Right lobe of liver (tissue), 6 donors: Measurements from ENCODE around the gene PSEN2. TPM values are rescaled to one million over a fixed set of nuclear protein-coding genes. Genes with fewer than 3 reads are reported as not detected.

ENCODE experiments used
- ATAC-seq, 4 donors: fragments of 200-7000 bp; cut with Tn5 transposase; one replicate each; pipeline ENCODE4 v1.9.1; 2020; ENCODE audit warnings: mild to moderate bottlenecking in 4 of 4, moderate library complexity in 4 of 4
- DNase-seq, 3 donors: peaks; one replicate each; pipeline ENCODE4 v3.0.0-alpha.2; 2020
- H3K27ac ChIP-seq, 3 donors: fragments of 200-600 bp; one replicate each; pipeline ENCODE4 v1.8.0; 2022
- H3K27me3 ChIP-seq, 2 donors: fragments of 200-600 bp; one replicate each; pipeline ENCODE4 v1.8.0; 2022
- H3K36me3 ChIP-seq, 4 donors: fragments of 200-600 bp; sonication (generic) in 1 of 4; one replicate each; pipeline versions ENCODE4 v1.5.1 to v1.8.0; 2017 to 2022; ENCODE audit warnings: control low read depth in 1 of 4
- H3K4me1 ChIP-seq, 4 donors: fragments of 200-600 bp; sonication (generic) in 1 of 4; one replicate each; pipeline versions ENCODE4 v1.5.1 to v1.8.0; 2017 to 2022; ENCODE audit warnings: control low read depth in 1 of 4
- H3K4me3 ChIP-seq, 3 donors: fragments of 200-600 bp; one replicate each; pipeline ENCODE4 v1.8.0; 2022
- H3K9me3 ChIP-seq, 4 donors: fragments of 200-600 bp; sonication (generic) in 1 of 4; one replicate each; pipeline versions ENCODE4 v1.5.1 to v1.8.0; 2017 to 2022; ENCODE audit warnings: control low read depth in 1 of 4
- CTCF ChIP-seq, 4 donors: fragments of 200-600 bp in 3 of 4; fragments of 450-650 bp in 1 of 4; IDR thresholded peaks; one replicate each; pipeline versions ENCODE4 v1.5.1 to v1.8.0; 2016 to 2022; ENCODE audit warnings: antibody characterized with exemption in 4 of 4, mild to moderate bottlenecking in 2 of 4
- POLR2A ChIP-seq: fragments of 450-650 bp; IDR thresholded peaks from one replicate; pipeline ENCODE4 v1.6.1; 2017; ENCODE audit warnings: antibody characterized with exemption, mild to moderate bottlenecking
- WGBS: methylation state at CpG from one replicate; pipeline ENCODE4 v1.1.6; 2018; ENCODE audit warnings: low coverage, low lambda C conversion rate; ENCODE audit not compliant: insufficient coverage; ENCODE audit errors: missing lambda C conversion rate; 5-methylcytosine and 5-hydroxymethylcytosine counted together
- intact Hi-C, 2 donors: fragments of 100-400 bp; cut with DNase I; formaldehyde crosslinking; loops; one replicate each; pipeline versions ENCODE4 v1.11.2 to v1.14.1; 2022
- total RNA-seq, 6 experiments: library from RNA; depleted of rRNA in 2 of 6; stranded (reverse); fragments of >200 nt in 2 of 6; fragmentation: NEBNext Ultra II Directional in 3 of 6; extraction: Animal tissue kit (Norgen Biotek cat#: 25700) in 3 of 6; gene quantifications; one replicate each; pipeline versions ENCODE4 v1.1.0 to v1.2.4, GENCODE V29; 2016 to 2023
- donor health status: DM: no; HTN: yes; CAD: no.
- donor health status: DM: no; HTN: no; CAD: no.
- donor health status: DM: no; HTN: no; CAD: no.
- donor health status: DM: no; HTN: yes; CAD: no.
- donor health status: DM: no; HTN: yes; CAD: no.

Gene PSEN2
- total RNA-seq, 6 experiments from 2014 or later = 11.8 to 22.7 (median 15.7) TPM

GRCh38 chr1:226877669-226878068 lies 7.3 kb downstream of the PSEN2 start:
- ATAC-seq = peak; percentile 65 to 77 (median 71)

GRCh38 chr1:226880372-226881287 lies 10.2 kb downstream of the PSEN2 start:
- H3K27me3 ChIP-seq = no peaks in the 10 kb centered on the region
- no peak for DNase-seq
- peaks cover 0 to 22% (median 8%) of the 10 kb centered on the region in 4 donors for H3K4me1 ChIP-seq
- ATAC-seq = no peak
- intact Hi-C loops = no loop called here
- no peaks in the 10 kb centered on the region for H3K9me3 ChIP-seq
- 80% methylated on average over 9 of the region's 14 CpGs for WGBS
- peaks cover 0 to 3% (median 0%) of the 10 kb centered on the region in 4 donors for H3K36me3 ChIP-seq
- no peak for TF ChIP-seq CTCF (IDR thresholded peaks at IDR 0.05)
- no peak for TF ChIP-seq POLR2A
- H3K27ac ChIP-seq = no peak overlapping the region
- H3K4me3 ChIP-seq = no peak overlapping the region

More at GRCh38 chr1:226877669-226878068, 7.3 kb downstream of the PSEN2 start:
- TF ChIP-seq CTCF (IDR thresholded peaks at IDR 0.05) (no peak), POLR2A (no peak)
- no peak overlapping the region for H3K4me3 ChIP-seq
- WGBS = 44% methylated on average over 5 of the region's 7 CpGs
- H3K27ac ChIP-seq = no peak overlapping the region
- H3K36me3 ChIP-seq = peaks cover 0 to 3% (median 0%) of the 10 kb centered on the region in 4 donors
- peaks cover 0 to 12% (median 4%) of the 10 kb centered on the region in 4 donors for H3K4me1 ChIP-seq
- intact Hi-C loops = no loop called here
- peak in 2 of 3 donors; percentile 60 to 69 for DNase-seq
- no peaks in the 10 kb centered on the region for H3K27me3 ChIP-seq
- H3K9me3 ChIP-seq = no peaks in the 10 kb centered on the region

- Histone ChIP-seq H3K9me3 (no peaks in the 10 kb centered on the region), H3K27ac (no peak overlapping the region), H3K36me3 (peaks cover 0 to 3% (median 1%) of the 10 kb centered on the region in 4 donors), H3K4me1 (peaks cover 0 to 22% (median 8%) of the 10 kb centered on the region in 4 donors), H3K27me3 (no peaks in the 10 kb centered on the region), H3K4me3 (no peak overlapping the region)
- peak in 1 of 3 donors; percentile 39 for DNase-seq
- WGBS = 88% methylated on average over 13 of the region's 15 CpGs
- no peak for ATAC-seq
- TF ChIP-seq POLR2A = no peak
- no peak for TF ChIP-seq CTCF (IDR thresholded peaks at IDR 0.05)
- intact Hi-C loops = no loop called here
Observed at GRCh38 chr1:226881515-226882185, 11.2 kb downstream of the PSEN2 start.

- TF ChIP-seq CTCF (IDR thresholded peaks at IDR 0.05) (no peak), POLR2A (no peak)
- H3K4me3 ChIP-seq = peak overlapping the region; percentile 6 to 35 (median 23)
- H3K27ac ChIP-seq = peak overlapping the region; percentile 45 to 60 (median 57)
- intact Hi-C loops = no loop called here
- ATAC-seq = peak in 2 of 4 donors; percentile 4 to 30
- peaks cover 0 to 3% (median 1%) of the 10 kb centered on the region in 4 donors for H3K36me3 ChIP-seq
- H3K4me1 ChIP-seq = peaks cover 0 to 22% (median 8%) of the 10 kb centered on the region in 4 donors
- DNase-seq = no peak
- H3K9me3 ChIP-seq = no peaks in the 10 kb centered on the region
- WGBS = 93% methylated on average over 2 of the region's 5 CpGs
- no peaks in the 10 kb centered on the region for H3K27me3 ChIP-seq
Observed at GRCh38 chr1:226882187-226882586, 11.8 kb downstream of the PSEN2 start.
